Heart left ventricle (tissue), 13 donors: ENCODE measurements around the gene RGS5.

Experiments
- CTCF ChIP-seq, 12 donors: fragments of 200-600 bp; sonication (generic) in 4 of 12; IDR thresholded peaks; one replicate each; pipeline versions ENCODE4 v1.5.0 to v1.8.0; 2018 to 2022; ENCODE audit warnings: antibody characterized with exemption in 12 of 12, mild to moderate bottlenecking in 5 of 12
- POLR2A ChIP-seq, 2 donors: fragments of 450-650 bp; IDR thresholded peaks; one replicate each; pipeline ENCODE4 v1.6.1; 2017; ENCODE audit warnings: antibody characterized with exemption in 2 of 2, mild to moderate bottlenecking in 2 of 2, moderate library complexity in 2 of 2
- donor health status: ischemic (EF 13 %, LVEDD 7.1; RV severe dilation, severe dysfunction).
- donor health status: DM: no; HTN: yes; CAD: no.
- donor health status: DM: no; HTN: no; CAD: no.
- donor health status: ischemic (EF 25% LVEDD 6.9; RV normal size, moderate dysfunction).
- donor health status: ischemic (EF 25% LVEDD 5.7; RV mildly dilated, moderate dysfunction).
- donor health status: ischemic (EF 35%, LVEDD 5.7; RV mildly dilated, moderate dysfunction).
- donor health status: nonischemic (EF 11% LVEDD 7.7; RV severe dilation, severe dysfunction).
- donor health status: DM: yes; HTN: yes; CAD: no.
- donor health status: PGD.
- donor health status: ischemic (EF 29% LVEDD 5.4; RV normal size, mild dysfunction).
- donor health status: nonischemic (EF 23%, LVEDD 6.1; RV moderate dilation, normal function).

GRCh38 chr1:163169553-163169952 lies 33.2 kb downstream of the RGS5 start:
- TF ChIP-seq CTCF (IDR thresholded peaks at IDR 0.05) (no peak), POLR2A (IDR thresholded peaks at IDR 0.05) (no peak)
